ENCODE results near the gene PDE3A.

PDE3A gene

DNA sequence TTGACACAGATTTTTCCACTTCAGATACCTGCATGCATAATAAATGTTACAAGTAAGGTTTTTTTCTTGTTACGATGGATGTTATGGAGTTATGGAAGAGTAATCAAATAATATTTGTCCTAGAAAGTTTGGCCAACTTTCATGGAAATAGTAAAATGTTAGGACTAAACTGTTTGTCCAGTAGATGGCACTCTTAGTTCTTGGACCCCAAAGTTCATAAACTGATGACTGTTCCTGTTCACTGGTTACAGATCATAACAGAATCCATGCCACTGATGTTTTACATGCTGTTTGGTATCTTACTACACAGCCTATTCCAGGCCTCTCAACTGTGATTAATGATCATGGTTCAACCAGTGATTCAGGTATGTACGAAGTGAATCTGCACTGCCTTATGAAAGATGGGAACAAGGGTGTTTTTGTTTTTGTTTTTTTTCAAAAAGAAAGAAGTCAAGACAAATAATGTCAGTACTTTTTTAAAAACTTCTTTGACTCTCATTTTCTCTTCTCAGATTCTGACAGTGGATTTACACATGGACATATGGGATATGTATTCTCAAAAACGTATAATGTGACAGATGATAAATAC is 278.0 kb downstream of the PDE3A start:
- FAIRE-seq, result no peak
- no peak for DNase-seq (ENCODE audit: insufficient read length, low spot score)

DNA sequence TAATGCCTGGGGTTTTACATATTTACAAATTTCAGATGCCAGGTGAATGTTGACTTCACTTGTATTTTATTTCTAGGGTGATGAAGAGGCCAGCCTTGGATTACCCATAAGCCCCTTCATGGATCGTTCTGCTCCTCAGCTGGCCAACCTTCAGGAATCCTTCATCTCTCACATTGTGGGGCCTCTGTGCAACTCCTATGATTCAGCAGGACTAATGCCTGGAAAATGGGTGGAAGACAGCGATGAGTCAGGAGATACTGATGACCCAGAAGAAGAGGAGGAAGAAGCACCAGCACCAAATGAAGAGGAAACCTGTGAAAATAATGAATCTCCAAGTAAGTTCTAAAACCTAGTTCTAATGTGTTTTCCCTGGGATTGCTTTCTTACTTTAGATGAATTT is 285.5 kb downstream of the PDE3A start:
- FAIRE-seq (no peak), DNase-seq (ENCODE audit: insufficient read length, low spot score) (no peak)

DNA sequence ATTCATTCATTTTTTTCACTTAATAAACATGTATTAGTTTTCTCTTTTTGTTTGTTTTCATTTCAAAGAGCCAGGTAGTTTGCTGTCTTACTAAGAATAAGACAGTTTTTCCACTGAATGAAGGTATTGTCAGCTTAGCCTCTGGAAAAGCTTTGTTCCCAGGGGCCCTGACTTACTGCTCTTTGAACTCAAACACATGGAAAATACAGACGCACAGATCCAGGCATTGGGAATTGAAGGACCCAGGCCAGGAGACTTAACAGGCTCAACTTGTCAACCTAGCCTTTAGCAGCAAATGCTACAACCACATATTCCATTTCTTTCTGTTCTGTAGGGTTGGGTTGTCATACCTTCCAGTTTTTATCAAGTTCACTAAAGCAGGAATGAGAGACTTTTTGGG is 288.3 kb downstream of the PDE3A start:
- FAIRE-seq, result no peak

DNA sequence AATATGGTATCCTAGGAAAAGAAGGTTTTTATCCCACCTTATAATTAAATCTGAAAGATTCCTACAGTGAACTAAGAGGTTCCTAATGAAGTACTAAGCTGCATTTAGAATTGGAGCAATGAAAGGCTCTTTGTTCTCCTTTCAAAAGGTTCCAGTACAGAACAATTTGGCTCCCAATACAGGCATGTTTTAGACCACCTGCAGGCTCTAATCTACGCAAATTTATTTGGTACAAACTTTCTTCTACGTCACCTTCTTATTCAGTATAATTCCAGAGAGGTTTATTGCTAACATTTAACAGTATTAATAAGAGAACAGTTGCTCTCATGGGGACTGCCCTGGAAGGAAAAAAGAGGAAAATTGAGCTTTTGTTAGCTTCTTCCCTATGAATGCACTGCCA is 289.2 kb downstream of the PDE3A start:
- FAIRE-seq (no peak), DNase-seq (ENCODE audit: insufficient read length, low spot score) (no peak)

More for the DNA sequence above, 288.3 kb downstream of the PDE3A start:
- no peak for DNase-seq (ENCODE audit: insufficient read length, low spot score)

DNA sequence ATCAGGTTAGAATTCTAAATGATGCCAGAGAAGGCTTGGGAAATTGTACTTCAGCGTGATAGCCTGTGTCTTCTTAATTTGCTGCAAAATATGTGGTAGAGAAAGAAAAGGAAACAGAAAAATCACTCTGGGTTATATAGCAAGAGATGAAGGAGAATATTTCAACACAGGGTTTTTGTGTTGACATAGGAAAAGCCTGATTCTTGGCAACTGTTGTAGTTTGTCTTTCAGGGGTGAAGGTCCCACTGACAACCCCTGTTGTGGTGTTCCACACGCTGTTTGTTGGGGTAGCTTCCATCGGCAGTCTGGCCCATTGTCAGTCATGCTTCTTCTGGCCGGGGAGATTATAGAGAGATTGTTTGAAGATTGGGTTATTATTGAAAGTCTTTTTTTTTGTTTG is 313.0 kb downstream of the PDE3A start:
- no peak for FAIRE-seq

DNA sequence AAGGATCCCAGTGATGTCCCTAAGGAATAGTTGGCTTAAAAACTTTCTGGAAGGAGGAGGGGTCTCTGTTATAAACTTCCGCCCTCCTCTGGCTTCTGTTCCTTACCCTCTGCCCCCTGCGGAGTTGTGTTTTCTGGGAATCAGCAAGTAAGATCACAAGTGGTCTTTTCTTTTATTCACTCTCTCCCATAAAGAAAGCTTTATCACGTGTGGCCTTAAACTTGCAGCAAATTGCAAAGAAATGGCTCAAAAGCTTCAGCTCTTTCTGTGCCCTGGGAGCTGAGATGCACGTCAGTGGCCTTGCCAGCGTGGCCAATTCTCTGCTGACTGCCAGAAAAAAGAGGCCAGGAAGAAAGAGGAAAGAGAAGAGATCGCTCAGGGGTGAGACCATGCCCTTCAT is 326.9 kb downstream of the PDE3A start, which contains the start of gene SLCO1C1:
TSS of gene SLCO1C1 (plus strand) at position 101 of the 400 bp plus-strand sequence. CDS start 4,245 bp downstream, outside the sequence.
- FAIRE-seq, result no peak
- DNase-seq (ENCODE audit: insufficient read length, low spot score), result no peak

More for the DNA sequence above, 313.0 kb downstream of the PDE3A start:
- no peak for DNase-seq (ENCODE audit: insufficient read length, low spot score)

DNA sequence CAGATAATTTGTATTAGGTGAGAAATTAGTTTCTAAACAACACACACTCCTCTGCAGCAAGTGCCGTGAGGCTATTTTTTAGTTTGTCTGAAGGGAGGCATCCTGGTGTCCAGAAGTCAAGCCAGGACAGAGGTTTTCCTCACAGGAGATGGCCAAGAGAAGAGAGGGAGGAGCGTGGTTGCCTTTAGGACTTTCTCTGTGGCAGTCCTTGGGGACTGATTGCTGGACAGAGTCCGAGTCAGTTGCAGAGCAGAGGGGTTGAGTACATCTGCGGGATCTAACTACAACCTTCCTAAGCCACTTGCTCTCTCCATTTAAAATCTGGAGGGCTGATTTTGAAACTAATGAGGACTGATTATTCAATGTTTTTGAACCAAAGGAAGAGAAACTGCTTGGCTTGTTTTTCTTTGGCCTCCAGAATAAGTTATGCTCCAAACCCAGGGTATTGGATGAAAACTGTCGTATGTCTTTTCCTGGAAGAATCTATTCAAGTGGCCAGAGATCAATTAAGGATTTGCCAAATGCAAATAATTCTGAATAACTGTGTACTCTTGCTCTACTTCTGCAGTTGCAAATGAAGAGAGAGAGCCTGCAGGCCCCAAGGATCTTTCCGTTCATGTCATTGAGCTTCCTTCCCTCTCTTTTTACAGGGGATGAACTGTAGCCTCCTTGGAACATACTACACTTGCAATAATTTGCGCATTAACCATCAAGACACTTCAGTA is 328.0 kb downstream of the PDE3A start:
- FAIRE-seq (no peak), DNase-seq (ENCODE audit: insufficient read length, low spot score) (no peak)

DNA sequence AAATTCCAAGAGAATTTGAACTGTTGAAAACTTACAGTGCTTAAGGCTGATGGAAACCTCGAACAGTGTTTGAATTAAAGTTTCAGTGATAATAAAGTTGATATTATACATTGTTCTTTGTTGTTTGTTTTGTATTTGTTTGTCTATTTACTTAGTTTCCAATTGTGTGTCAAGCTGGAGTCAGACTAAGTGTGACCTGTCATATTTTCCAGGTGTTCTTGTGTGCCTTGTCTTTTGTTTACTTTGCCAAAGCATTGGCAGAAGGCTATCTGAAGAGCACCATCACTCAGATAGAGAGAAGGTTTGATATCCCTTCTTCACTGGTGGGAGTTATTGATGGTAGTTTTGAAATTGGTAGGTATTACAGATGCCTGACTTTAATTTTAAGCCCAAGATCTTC is 332.8 kb downstream of the PDE3A start:
- no peak for DNase-seq (ENCODE audit: insufficient read length, low spot score)

DNA sequence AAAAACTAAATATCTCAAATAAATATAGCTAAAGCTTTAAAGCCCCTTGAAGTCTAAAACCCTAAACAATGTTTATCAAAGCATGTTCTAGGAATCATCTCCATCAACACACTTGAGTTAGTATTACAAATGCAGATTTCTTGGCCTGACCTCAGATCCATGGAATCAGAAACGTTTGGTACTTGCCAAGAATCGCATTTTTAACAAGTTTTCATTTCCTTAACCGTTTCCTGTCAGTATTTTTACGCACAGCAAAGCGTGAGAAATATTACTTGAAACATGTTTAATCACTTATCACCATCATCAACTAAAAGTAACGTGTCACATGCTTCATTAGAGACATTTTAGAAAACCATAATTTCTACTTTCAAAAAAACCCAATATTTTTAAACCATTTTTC is 336.5 kb downstream of the PDE3A start:
- FAIRE-seq, result no peak
- no peak for DNase-seq (ENCODE audit: insufficient read length, low spot score)

More for the DNA sequence above, 332.8 kb downstream of the PDE3A start:
- no peak for FAIRE-seq

DNA sequence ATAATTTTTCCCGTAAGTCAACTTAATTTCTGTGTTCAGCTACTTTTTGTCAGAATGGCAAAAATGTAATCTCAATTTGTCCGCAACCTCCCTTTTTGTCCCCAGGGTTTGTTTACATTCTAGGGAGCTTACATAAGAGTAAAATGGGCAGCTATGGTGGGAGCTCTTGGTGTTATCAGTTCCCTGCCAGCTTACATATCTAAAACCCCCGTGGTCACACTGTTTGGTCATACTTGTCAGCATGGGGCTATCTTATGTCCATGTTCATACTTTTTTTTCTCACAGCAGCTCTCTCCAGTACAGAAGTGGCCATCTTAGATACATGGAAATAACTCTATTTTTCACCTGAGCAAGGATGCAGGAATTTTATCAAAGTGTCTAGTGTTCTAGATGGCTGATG is 343.5 kb downstream of the PDE3A start:
- FAIRE-seq, result no peak
- DNase-seq (ENCODE audit: insufficient read length, low spot score), result no peak

DNA sequence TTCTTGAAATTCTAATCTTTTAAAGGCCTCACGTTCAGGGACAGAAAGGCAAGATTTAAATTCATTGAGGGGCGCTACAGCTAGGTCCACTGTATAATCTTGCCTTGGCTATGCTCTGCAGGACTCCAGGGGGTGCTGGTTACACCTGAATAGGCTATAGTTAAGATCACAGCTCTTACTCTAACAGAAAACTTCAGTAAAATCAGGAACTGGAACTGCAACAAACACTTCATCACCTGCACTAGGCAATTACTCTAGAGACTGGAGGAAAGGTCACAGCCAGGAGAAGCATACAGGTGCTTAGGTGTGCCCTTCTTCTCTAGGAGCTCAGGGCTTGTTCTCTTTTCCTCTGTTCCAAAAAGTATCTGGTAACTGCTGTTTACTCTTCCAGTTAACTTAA is 347.7 kb downstream of the PDE3A start:
- DNase-seq (ENCODE audit: insufficient read length, low spot score) (no peak), FAIRE-seq (no peak)

DNA sequence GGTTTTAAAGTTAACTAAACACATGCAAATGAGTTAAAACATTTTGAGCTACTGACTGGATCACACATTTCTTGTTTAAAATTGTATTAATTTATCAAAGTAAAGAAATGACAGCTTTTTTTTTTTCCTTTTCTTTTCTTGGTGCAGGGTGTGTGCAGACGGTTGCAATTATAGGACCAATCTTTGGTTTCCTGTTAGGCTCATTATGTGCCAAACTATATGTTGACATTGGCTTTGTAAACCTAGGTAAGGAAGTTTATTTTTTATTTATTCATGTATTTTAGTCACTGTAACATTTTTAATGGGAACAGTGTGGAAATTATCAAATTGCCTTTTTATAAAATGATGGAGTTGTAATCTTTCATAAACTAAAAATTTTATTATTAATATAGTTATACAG is 348.6 kb downstream of the PDE3A start:
- no peak for DNase-seq (ENCODE audit: insufficient read length, low spot score)
- FAIRE-seq, result no peak

DNA sequence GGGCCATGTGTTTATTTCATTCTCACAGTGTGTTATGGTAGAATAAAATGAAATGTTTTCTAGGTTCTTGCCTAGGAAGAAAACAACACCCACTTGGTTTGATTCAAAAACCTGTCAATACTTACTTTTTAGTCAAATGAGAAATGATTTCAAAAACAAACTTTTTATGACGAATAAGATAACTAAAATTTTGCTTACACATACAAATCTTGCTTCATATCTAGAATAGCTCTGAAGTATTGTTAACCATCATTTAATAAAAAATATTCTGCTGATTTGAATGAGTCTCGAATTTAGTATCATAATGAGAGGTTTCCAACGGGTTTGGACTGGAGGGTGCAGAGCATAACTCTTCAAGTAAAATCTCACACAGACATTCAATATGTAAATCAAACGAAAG is 350.0 kb downstream of the PDE3A start:
- FAIRE-seq, result no peak
- DNase-seq (ENCODE audit: insufficient read length, low spot score), result no peak

DNA sequence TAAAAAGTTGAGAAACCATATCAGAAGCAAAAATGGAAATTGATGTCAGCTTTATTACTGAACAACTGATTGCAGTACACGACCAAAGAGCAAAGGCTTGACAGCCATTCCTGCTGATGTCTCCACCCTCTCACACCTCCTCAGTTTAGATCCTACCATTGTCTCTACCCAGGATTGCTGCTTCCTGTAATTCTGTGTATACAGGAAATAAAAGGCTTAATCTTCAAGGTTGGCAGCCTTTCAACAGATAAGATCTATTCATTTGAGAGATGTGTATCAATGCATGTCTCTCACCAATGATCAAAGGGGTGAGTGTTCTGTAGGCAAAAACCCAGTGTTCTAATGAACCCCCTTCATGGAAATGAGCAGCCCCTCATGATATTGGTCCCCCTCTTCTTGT is 353.8 kb downstream of the PDE3A start:
- FAIRE-seq, result no peak
- no peak for DNase-seq (ENCODE audit: insufficient read length, low spot score)

DNA sequence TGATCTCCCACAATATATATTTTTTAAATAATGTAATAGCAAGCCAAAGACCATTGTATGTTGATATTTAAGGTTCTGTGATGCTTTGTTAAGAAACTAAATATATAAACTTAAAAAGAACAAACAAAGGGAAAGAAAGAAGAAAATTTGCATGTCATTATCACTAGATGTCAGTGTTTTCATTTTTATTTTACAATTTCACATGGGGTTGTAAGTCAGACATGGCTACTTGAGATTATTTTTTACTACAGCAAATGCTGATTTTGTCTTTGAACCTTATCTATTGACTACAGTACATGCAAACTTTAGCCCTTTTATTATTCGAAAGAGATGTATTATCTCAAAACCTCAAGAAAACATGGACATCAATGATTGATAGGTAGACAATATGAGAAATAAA is 362.9 kb downstream of the PDE3A start:
- DNase-seq (ENCODE audit: insufficient read length, low spot score) (no peak), FAIRE-seq (no peak)

Measured in GM19239 (cell line).